IPS-20b (cell line): Measurements from ENCODE around the gene ZNF236.

Experiments
- H3K27ac ChIP-seq: one replicate; pipeline ENCODE4 v1.5.1; 2013; ENCODE audit warnings: low read length
- H3K27me3 ChIP-seq: 2 replicates; pipeline ENCODE4 v1.6.1; 2013; ENCODE audit warnings: mild to moderate bottlenecking, low read length, inconsistent platforms; ENCODE audit not compliant: insufficient read depth
- H3K36me3 ChIP-seq: 2 replicates; pipeline ENCODE4 v1.6.1; 2013; ENCODE audit warnings: low read depth, mild to moderate bottlenecking, inconsistent platforms, low read length, moderate library complexity; ENCODE audit not compliant: insufficient read depth
- H3K4me1 ChIP-seq: 2 replicates; pipeline ENCODE4 v1.6.1; 2013; ENCODE audit warnings: mild to moderate bottlenecking, control low read depth, inconsistent platforms, low read length, moderate library complexity; ENCODE audit not compliant: insufficient read depth
- H3K4me3 ChIP-seq: 2 replicates; pipeline ENCODE4 v1.5.1; 2013; ENCODE audit warnings: mild to moderate bottlenecking, low read length, inconsistent platforms
- H3K9ac ChIP-seq: 2 replicates; pipeline ENCODE4 v1.6.1; 2013; ENCODE audit warnings: low read depth, mild to moderate bottlenecking, inconsistent platforms, low read length, moderate library complexity
- H3K9me3 ChIP-seq: 2 replicates; pipeline ENCODE4 v1.6.1; 2013; ENCODE audit warnings: mild to moderate bottlenecking, low read depth, low read length, inconsistent platforms; ENCODE audit not compliant: insufficient read depth

Gene ZNF236

GRCh38 chr18:76980663-76981395, 158.5 kb downstream of the ZNF236 start:
- Histone ChIP-seq H3K4me1 (peaks cover 14% of the 10 kb centered on the region; the same call in 1 of the 2 replicates), H3K27me3 (no peaks in the 10 kb centered on the region), H3K27ac (no peak overlapping the region), H3K9ac (no peak overlapping the region), H3K9me3 (no peaks in the 10 kb centered on the region), H3K4me3 (no peak overlapping the region), H3K36me3 (no peaks in the 10 kb centered on the region)

- no peak overlapping the region for H3K27ac ChIP-seq
- H3K36me3 ChIP-seq: no peaks in the 10 kb centered on the region
- no peaks in the 10 kb centered on the region for H3K27me3 ChIP-seq
- H3K4me1 ChIP-seq: peaks cover 14% of the 10 kb centered on the region; the same call in 1 of the 2 replicates
- H3K9ac ChIP-seq: no peak overlapping the region
- no peaks in the 10 kb centered on the region for H3K9me3 ChIP-seq
- no peak overlapping the region for H3K4me3 ChIP-seq
Observed at GRCh38 chr18:76981396-76981968, 159.1 kb downstream of the ZNF236 start.

GRCh38 chr18:76982038-76982437, 159.7 kb downstream of the ZNF236 start:
- H3K9me3 ChIP-seq: no peaks in the 10 kb centered on the region
- no peak overlapping the region for H3K27ac ChIP-seq
- no peak overlapping the region for H3K9ac ChIP-seq
- H3K27me3 ChIP-seq: no peaks in the 10 kb centered on the region
- H3K36me3 ChIP-seq: no peaks in the 10 kb centered on the region
- H3K4me3 ChIP-seq: no peak overlapping the region
- H3K4me1 ChIP-seq: peaks cover 14% of the 10 kb centered on the region; the same call in 1 of the 2 replicates

GRCh38 chr18:76982841-76983583, 160.7 kb downstream of the ZNF236 start:
- H3K9ac ChIP-seq: no peak overlapping the region; the same call in 1 of the 2 replicates
- H3K4me3 ChIP-seq: no peak overlapping the region

GRCh38 chr18:76983613-76984051, 161.3 kb downstream of the ZNF236 start:
- no peaks in the 10 kb centered on the region for H3K9me3 ChIP-seq
- no peaks in the 10 kb centered on the region for H3K27me3 ChIP-seq
- no peak overlapping the region for H3K27ac ChIP-seq
- H3K36me3 ChIP-seq: no peaks in the 10 kb centered on the region
- H3K4me1 ChIP-seq: peaks cover 14% of the 10 kb centered on the region; the same call in 1 of the 2 replicates
- no peak overlapping the region for H3K4me3 ChIP-seq
- H3K9ac ChIP-seq: no peak overlapping the region; the same call in 1 of the 2 replicates

More at GRCh38 chr18:76982841-76983583, 160.7 kb downstream of the ZNF236 start:
- Histone ChIP-seq H3K27me3 (no peaks in the 10 kb centered on the region), H3K9me3 (no peaks in the 10 kb centered on the region), H3K4me1 (peaks cover 14% of the 10 kb centered on the region; the same call in 1 of the 2 replicates), H3K36me3 (no peaks in the 10 kb centered on the region), H3K27ac (no peak overlapping the region)

GRCh38 chr18:76984193-76985155, 162.1 kb downstream of the ZNF236 start:
- Histone ChIP-seq H3K4me3 (no peak overlapping the region), H3K9ac (no peak overlapping the region), H3K27me3 (no peaks in the 10 kb centered on the region), H3K36me3 (no peaks in the 10 kb centered on the region), H3K27ac (no peak overlapping the region), H3K9me3 (no peaks in the 10 kb centered on the region), H3K4me1 (peaks cover 14% of the 10 kb centered on the region; the same call in 1 of the 2 replicates)

- Histone ChIP-seq H3K27me3 (no peaks in the 10 kb centered on the region), H3K9me3 (no peaks in the 10 kb centered on the region), H3K27ac (no peak overlapping the region), H3K9ac (no peak overlapping the region), H3K36me3 (no peaks in the 10 kb centered on the region), H3K4me3 (no peak overlapping the region), H3K4me1 (peaks cover 13% of the 10 kb centered on the region; the same call in 1 of the 2 replicates)
Observed at GRCh38 chr18:76985156-76985950, 163.0 kb downstream of the ZNF236 start.

GRCh38 chr18:76985951-76986236, 163.5 kb downstream of the ZNF236 start:
- no peaks in the 10 kb centered on the region for H3K9me3 ChIP-seq
- H3K4me1 ChIP-seq: peaks cover 9% of the 10 kb centered on the region; the same call in 1 of the 2 replicates

GRCh38 chr18:76986406-76986805, 164.0 kb downstream of the ZNF236 start:
- peaks cover 8% of the 10 kb centered on the region; the same call in 1 of the 2 replicates for H3K4me1 ChIP-seq
- H3K9ac ChIP-seq: no peak overlapping the region
- H3K36me3 ChIP-seq: no peaks in the 10 kb centered on the region
- H3K27me3 ChIP-seq: no peaks in the 10 kb centered on the region
- no peak overlapping the region for H3K4me3 ChIP-seq
- no peaks in the 10 kb centered on the region for H3K9me3 ChIP-seq
- H3K27ac ChIP-seq: no peak overlapping the region

More at GRCh38 chr18:76985951-76986236, 163.5 kb downstream of the ZNF236 start:
- no peaks in the 10 kb centered on the region for H3K36me3 ChIP-seq
- H3K4me3 ChIP-seq: no peak overlapping the region
- H3K27ac ChIP-seq: no peak overlapping the region
- H3K27me3 ChIP-seq: no peaks in the 10 kb centered on the region
- no peak overlapping the region for H3K9ac ChIP-seq

GRCh38 chr18:76988031-76988826, 165.9 kb downstream of the ZNF236 start:
- no peak overlapping the region for H3K4me3 ChIP-seq
- no peaks in the 10 kb centered on the region for H3K9me3 ChIP-seq
- H3K9ac ChIP-seq: no peak overlapping the region
- H3K27me3 ChIP-seq: no peaks in the 10 kb centered on the region
- no peaks in the 10 kb centered on the region for H3K36me3 ChIP-seq
- no peak overlapping the region for H3K27ac ChIP-seq
- peaks cover 5% of the 10 kb centered on the region; the same call in 1 of the 2 replicates for H3K4me1 ChIP-seq
